Left ventricle myocardium inferior (tissue), 1 donor: ENCODE data around the gene SHISA2. TPM values are rescaled to one million over a fixed set of nuclear protein-coding genes. Genes with fewer than 3 reads are reported as not detected.

Experiments used
- DNase-seq: peaks from one replicate; pipeline ENCODE4 v3.0.0-alpha.2; 2020
- H3K27ac ChIP-seq: fragments of 200-600 bp; replicated peaks from 2 replicates; pipeline ENCODE4 v1.8.0; 2021
- H3K27me3 ChIP-seq: fragments of 200-600 bp; 2 replicates; pipeline ENCODE4 v1.8.0; 2021; ENCODE audit warnings: low read depth
- H3K36me3 ChIP-seq: fragments of 200-600 bp; 2 replicates; pipeline ENCODE4 v1.8.0; 2021
- H3K4me1 ChIP-seq: fragments of 200-600 bp; 2 replicates; pipeline ENCODE4 v1.8.0; 2021
- H3K4me3 ChIP-seq: fragments of 200-600 bp; 2 replicates; pipeline ENCODE4 v1.8.0; 2021; ENCODE audit warnings: mild to moderate bottlenecking, moderate library complexity
- H3K9me3 ChIP-seq: fragments of 200-600 bp; replicated peaks from 2 replicates; pipeline ENCODE4 v1.8.0; 2021
- CTCF ChIP-seq: fragments of 200-600 bp; IDR thresholded peaks from 2 replicates; pipeline ENCODE4 v1.8.0; 2021; ENCODE audit warnings: antibody characterized with exemption, mild to moderate bottlenecking, borderline replicate concordance
- intact Hi-C: fragments of 100-400 bp; cut with micrococcal nuclease; formaldehyde crosslinking; loops from one replicate; pipeline ENCODE4 v1.11.0; 2022
- total RNA-seq: library from RNA; stranded (reverse); fragmentation: NEBNext Ultra II Directional; extraction: Animal tissue kit (Norgen Biotek cat#: 25700); gene quantifications from one replicate; pipeline ENCODE4 v1.2.1, GENCODE V29; 2021
- donor health status: DM: no; HTN: yes; CAD: no; lungs with severe emphysema.

The SHISA2 gene
- total RNA-seq, 1 donor from 2014 or later, result 0.22 TPM

- no peak for DNase-seq
- Histone ChIP-seq H3K36me3 (no peaks in the 10 kb centered on the region), H3K27ac (peak overlapping the region; percentile 22), H3K27me3 (peaks cover 95% of the 10 kb centered on the region), H3K4me1 (peaks cover 27% of the 10 kb centered on the region), H3K4me3 (peak overlapping the region; percentile 65), H3K9me3 (no peaks in the 10 kb centered on the region)
- TF ChIP-seq CTCF, result no peak
- intact Hi-C loops, result no loop called here
Measured at GRCh38 chr13:26052337-26052736, 521 bp upstream of the SHISA2 start.

GRCh38 chr13:26051231-26051656 lies 572 bp downstream of the SHISA2 start:
- intact Hi-C loops, result no loop called here
- peaks cover 95% of the 10 kb centered on the region for H3K27me3 ChIP-seq
- DNase-seq, result no peak
- H3K36me3 ChIP-seq, result no peaks in the 10 kb centered on the region
- peak overlapping the region; percentile 22 for H3K27ac ChIP-seq
- peaks cover 27% of the 10 kb centered on the region for H3K4me1 ChIP-seq
- no peak for TF ChIP-seq CTCF
- no peaks in the 10 kb centered on the region for H3K9me3 ChIP-seq
- peak overlapping the region; percentile 65 for H3K4me3 ChIP-seq

- Histone ChIP-seq H3K9me3 (no peaks in the 10 kb centered on the region), H3K4me3 (peak overlapping the region; percentile 65), H3K36me3 (no peaks in the 10 kb centered on the region), H3K27ac (no peak overlapping the region), H3K4me1 (peaks cover 27% of the 10 kb centered on the region), H3K27me3 (peaks cover 95% of the 10 kb centered on the region)
- no peak for TF ChIP-seq CTCF
- intact Hi-C loops, result no loop called here
- no peak for DNase-seq
Measured at GRCh38 chr13:26050568-26051230, 1.1 kb downstream of the SHISA2 start.

GRCh38 chr13:26048741-26049140 lies 3.1 kb downstream of the SHISA2 start:
- Histone ChIP-seq H3K9me3 (no peaks in the 10 kb centered on the region), H3K27me3 (peaks cover 100% of the 10 kb centered on the region), H3K4me3 (no peak overlapping the region), H3K36me3 (no peaks in the 10 kb centered on the region), H3K4me1 (peaks cover 27% of the 10 kb centered on the region), H3K27ac (no peak overlapping the region)
- DNase-seq, result no peak
- no peak for TF ChIP-seq CTCF
- intact Hi-C loops, result no loop called here

- DNase-seq, result no peak
- TF ChIP-seq CTCF, result no peak
- intact Hi-C loops, result no loop called here
Measured at GRCh38 chr13:26047040-26047439, 4.8 kb downstream of the SHISA2 start.

More at GRCh38 chr13:26047040-26047439, 4.8 kb downstream of the SHISA2 start:
- H3K4me1 ChIP-seq, result peaks cover 20% of the 10 kb centered on the region
- H3K36me3 ChIP-seq, result no peaks in the 10 kb centered on the region
- no peaks in the 10 kb centered on the region for H3K9me3 ChIP-seq
- no peak overlapping the region for H3K4me3 ChIP-seq
- H3K27me3 ChIP-seq, result peaks cover 100% of the 10 kb centered on the region
- no peak overlapping the region for H3K27ac ChIP-seq
